OCI-LY7 (cell line): ENCODE data around the gene PHF10. TPM values are rescaled to one million over a fixed set of nuclear protein-coding genes. Genes with fewer than 3 reads are reported as not detected.

Experiments used
- BruUV-seq: library from RNA; stranded (reverse); fragments of 400-500 nt; replicated peaks from 2 replicates; lab custom pipeline; 2021; lab: Mats Ljungman, UMichigan
- CTCF ChIA-PET: fragments of 300-600 bp; sonication (Branson Sonifier 250); formaldehyde crosslinking; loops from one replicate; lab custom pipeline; 2022; ENCODE audit warnings: antibody characterized with exemption; ENCODE audit not compliant: unreplicated experiment; lab: Charles Lee
- POLR2A ChIA-PET: fragments of 300-600 bp; sonication (Branson Sonifier 250); formaldehyde crosslinking; loops from one replicate; lab custom pipeline; 2022; ENCODE audit warnings: antibody characterized with exemption; lab: Charles Lee
- DNase-seq: peaks from one replicate; pipeline ENCODE4 v3.0.0-alpha.2; 2015; ENCODE audit warnings: low spot score
- H2AFZ ChIP-seq: fragments of 200-600 bp; sonication (generic), shearing (Covaris generic); 2 replicates; pipeline ENCODE4 v1.6.1; 2014; ENCODE audit warnings: mild to moderate bottlenecking, antibody characterized with exemption, low read length, moderate library complexity
- H3K27ac ChIP-seq: fragments of 200-600 bp; sonication (generic); 2 replicates; pipeline ENCODE4 v1.5.1; 2014; ENCODE audit warnings: mixed run types, low read depth, mild to moderate bottlenecking, moderate library complexity, low read length, inconsistent platforms; ENCODE audit not compliant: poor library complexity, severe bottlenecking
- H3K36me3 ChIP-seq: fragments of 200-600 bp; sonication (generic); 2 replicates; pipeline ENCODE4 v1.6.1; 2014; ENCODE audit warnings: mild to moderate bottlenecking, antibody characterized with exemption, low read length, moderate library complexity, mixed read lengths; ENCODE audit not compliant: insufficient read depth
- H3K4me1 ChIP-seq: fragments of 200-600 bp; sonication (generic); 2 replicates; pipeline ENCODE4 v1.5.1; 2014; ENCODE audit warnings: mild to moderate bottlenecking, low read length; ENCODE audit not compliant: insufficient read depth, poor library complexity, severe bottlenecking
- H3K4me2 ChIP-seq: fragments of 200-600 bp; sonication (generic); 2 replicates; pipeline ENCODE4 v1.6.1; 2014; ENCODE audit warnings: mild to moderate bottlenecking, low read length
- H3K4me3 ChIP-seq: fragments of 200-600 bp; sonication (generic); 2 replicates; pipeline ENCODE4 v1.5.1; 2014; ENCODE audit warnings: mild to moderate bottlenecking, low read depth, low read length; ENCODE audit not compliant: poor library complexity, severe bottlenecking
- H3K79me2 ChIP-seq: fragments of 200-600 bp; sonication (generic); 2 replicates; pipeline ENCODE4 v1.6.1; 2016; ENCODE audit warnings: low read depth, mild to moderate bottlenecking, low read length, moderate library complexity, mixed read lengths; ENCODE audit not compliant: insufficient read depth
- H3K9me2 ChIP-seq: fragments of 200-600 bp; sonication (generic); 2 replicates; pipeline ENCODE4 v1.6.1; 2016; ENCODE audit warnings: mild to moderate bottlenecking, low read length, mixed read lengths; ENCODE audit not compliant: insufficient read depth
- H3K9me3 ChIP-seq: fragments of 200-600 bp; sonication (generic); 2 replicates; pipeline ENCODE4 v1.6.1; 2014; ENCODE audit warnings: mild to moderate bottlenecking, mixed run types, low read length, mixed read lengths
- H4K20me1 ChIP-seq: fragments of 200-600 bp; sonication (generic); 2 replicates; pipeline ENCODE4 v1.6.1; 2014; ENCODE audit warnings: mild to moderate bottlenecking, antibody characterized with exemption, low read length, moderate library complexity, mixed read lengths; ENCODE audit not compliant: insufficient read depth
- EZH2phosphoT487 ChIP-seq: fragments of 200-600 bp; sonication (generic); IDR thresholded peaks from 2 replicates; pipeline ENCODE4 v1.6.1; 2018; ENCODE audit warnings: low read depth, borderline replicate concordance, mild to moderate bottlenecking, mixed run types, antibody characterized with exemption, low read length, moderate library complexity, mixed read lengths
- intact Hi-C: fragments of 100-400 bp; cut with micrococcal nuclease; formaldehyde crosslinking; loops from one replicate; pipeline ENCODE4 v1.10.0; 2022; ENCODE audit not compliant: unreplicated experiment
- total RNA-seq, 2 experiments: library from RNA; depleted of rRNA in 1 of 2; stranded (reverse); fragments of >200 nt in 1 of 2; shearing (Covaris generic) in 1 of 2; gene quantifications; 2 replicates each; pipeline ENCODE4 v1.2.3, GENCODE V29; 2014 to 2022
- TF ChIP-seq, protein P1 (sequence below): fragments of 200-600 bp; sonication (generic); conservative IDR thresholded peaks from 2 replicates; pipeline ENCODE4 v1.5.1; 2014; ENCODE audit warnings: mild to moderate bottlenecking, antibody characterized with exemption, low read length, moderate library complexity, mixed read lengths

Gene PHF10
- total RNA-seq, 2 experiments from 2014 or later: 42.5 to 74.1 TPM

DNA sequence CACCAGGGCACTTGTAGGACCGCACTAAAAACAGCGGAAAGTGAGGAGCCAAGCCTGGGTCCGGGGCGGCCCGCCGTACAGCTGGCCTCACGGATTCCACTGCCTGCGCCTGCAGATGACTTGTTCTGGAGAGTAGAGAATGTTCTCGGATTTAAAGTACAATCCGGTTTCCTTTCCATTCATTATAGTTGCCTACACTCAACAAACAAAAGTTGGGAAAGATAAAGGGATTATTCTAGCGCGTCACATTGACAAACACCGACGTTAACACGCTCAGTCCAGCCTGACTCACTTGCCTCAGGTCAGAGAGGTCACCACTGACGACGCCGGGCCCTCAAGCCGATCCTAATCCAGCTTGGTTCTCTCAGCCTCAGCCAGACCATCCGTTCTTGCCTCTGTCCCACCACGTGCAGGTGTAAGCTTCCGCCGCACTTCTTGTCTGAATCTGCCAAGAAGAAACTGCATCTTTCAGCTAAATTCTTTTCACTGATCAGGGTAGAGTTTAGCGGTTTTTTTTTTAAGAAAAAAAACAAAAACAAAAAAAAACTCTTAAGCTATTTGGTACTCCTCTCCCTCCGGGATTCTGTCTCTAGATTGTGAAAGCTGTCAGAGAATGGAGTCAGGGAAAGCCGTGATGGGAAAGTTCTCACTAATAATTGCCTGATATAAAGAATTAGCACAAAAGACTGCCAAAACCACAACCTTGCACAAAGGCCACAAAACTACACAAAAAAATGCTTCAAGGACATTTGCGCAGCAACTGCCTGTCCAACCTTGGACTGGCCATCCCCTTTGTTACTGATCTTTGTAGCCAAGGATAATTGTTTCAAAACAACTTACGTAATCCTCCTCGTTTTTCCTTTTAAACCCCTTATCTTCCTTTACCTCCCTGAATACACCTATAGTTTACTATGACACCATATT, 1.1 kb upstream of the PHF10 start:
- H2AFZ ChIP-seq: peak overlapping the region; percentile 88
- peak; percentile 57 for DNase-seq
- TSS peak; percentile 69 for BruUV-seq
- H3K4me3 ChIP-seq: peak overlapping the region; percentile 76
- H3K27ac ChIP-seq: peak overlapping the region; percentile 57
- TF ChIP-seq, protein P1, sequence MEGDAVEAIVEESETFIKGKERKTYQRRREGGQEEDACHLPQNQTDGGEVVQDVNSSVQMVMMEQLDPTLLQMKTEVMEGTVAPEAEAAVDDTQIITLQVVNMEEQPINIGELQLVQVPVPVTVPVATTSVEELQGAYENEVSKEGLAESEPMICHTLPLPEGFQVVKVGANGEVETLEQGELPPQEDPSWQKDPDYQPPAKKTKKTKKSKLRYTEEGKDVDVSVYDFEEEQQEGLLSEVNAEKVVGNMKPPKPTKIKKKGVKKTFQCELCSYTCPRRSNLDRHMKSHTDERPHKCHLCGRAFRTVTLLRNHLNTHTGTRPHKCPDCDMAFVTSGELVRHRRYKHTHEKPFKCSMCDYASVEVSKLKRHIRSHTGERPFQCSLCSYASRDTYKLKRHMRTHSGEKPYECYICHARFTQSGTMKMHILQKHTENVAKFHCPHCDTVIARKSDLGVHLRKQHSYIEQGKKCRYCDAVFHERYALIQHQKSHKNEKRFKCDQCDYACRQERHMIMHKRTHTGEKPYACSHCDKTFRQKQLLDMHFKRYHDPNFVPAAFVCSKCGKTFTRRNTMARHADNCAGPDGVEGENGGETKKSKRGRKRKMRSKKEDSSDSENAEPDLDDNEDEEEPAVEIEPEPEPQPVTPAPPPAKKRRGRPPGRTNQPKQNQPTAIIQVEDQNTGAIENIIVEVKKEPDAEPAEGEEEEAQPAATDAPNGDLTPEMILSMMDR: no peak
- TF ChIP-seq EZH2phosphoT487: no peak
- H3K79me2 ChIP-seq: peaks cover 29% of the 10 kb centered on the region
- peaks cover 3% of the 10 kb centered on the region for H3K36me3 ChIP-seq
- peaks cover 18% of the 10 kb centered on the region for H4K20me1 ChIP-seq
- no peaks in the 10 kb centered on the region for H3K9me3 ChIP-seq
- POLR2A ChIA-PET: interaction anchor here (0.7 to 2.7 kb wide), 7 partner anchors 9 to 177 kb away, joined by 3 to 12 read pairs (median 5); partner anchors contain the start of gene C6orf120
- peak overlapping the region; percentile 88 for H3K4me2 ChIP-seq
- H3K4me1 ChIP-seq: peaks cover 26% of the 10 kb centered on the region
- intact Hi-C loops: loop anchor here (1.0 kb wide), 1 partner anchor 26 kb away; the partner anchor contains the start of genes DYNLT2 and ERMARD
- CTCF ChIA-PET: no interaction called here
- no peaks in the 10 kb centered on the region for H3K9me2 ChIP-seq

DNA sequence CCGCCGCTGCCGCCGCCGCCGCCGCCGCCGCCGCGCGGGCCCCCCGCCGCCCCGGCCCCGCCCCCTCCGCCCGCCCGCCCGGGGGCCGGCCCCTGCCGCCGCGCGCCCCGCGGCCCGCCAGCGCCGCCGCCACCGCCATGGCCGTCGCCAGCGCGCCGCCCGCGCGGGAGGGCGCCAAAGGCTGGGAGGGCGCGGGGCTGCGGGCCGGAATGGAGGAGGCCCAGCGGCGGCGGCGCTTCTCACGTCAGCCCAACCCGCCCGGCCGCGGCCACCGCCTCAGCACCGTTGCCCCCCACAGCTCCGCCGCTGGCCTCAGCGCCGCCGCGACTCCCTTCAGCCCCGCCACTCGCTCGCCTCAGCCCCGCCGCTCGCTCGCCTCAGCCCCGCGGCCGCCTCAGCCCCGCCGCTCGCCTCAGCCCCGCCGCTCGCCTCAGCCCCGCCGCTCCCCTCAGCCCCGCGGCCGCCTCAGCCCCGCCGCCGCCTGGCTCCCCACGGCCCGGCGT, 258 bp downstream of the PHF10 start:
- POLR2A ChIA-PET: interaction anchor here (3.2 kb wide), 1 partner anchor 15 kb away, joined by 37 read pairs; no protein-coding TSS in a partner anchor
- H3K4me2 ChIP-seq: no peak overlapping the region; the same call in 1 of the 2 replicates
- H3K9me3 ChIP-seq: no peaks in the 10 kb centered on the region
- no TSS peak for BruUV-seq
- H3K9me2 ChIP-seq: no peaks in the 10 kb centered on the region
- intact Hi-C loops: loop anchor here (1.0 kb wide), 1 partner anchor 22 kb away; the partner anchor contains the start of genes C6orf120 and WDR27
- peaks cover 14% of the 10 kb centered on the region for H3K36me3 ChIP-seq
- peak overlapping the region; percentile 69 for H3K4me3 ChIP-seq
- TF ChIP-seq, protein P1: no peak
- no peak for TF ChIP-seq EZH2phosphoT487
- peaks cover 21% of the 10 kb centered on the region for H4K20me1 ChIP-seq
- no peak overlapping the region for H2AFZ ChIP-seq
- peak; percentile 58 for DNase-seq
- H3K79me2 ChIP-seq: peaks cover 42% of the 10 kb centered on the region
- peaks cover 26% of the 10 kb centered on the region for H3K4me1 ChIP-seq
- H3K27ac ChIP-seq: peak overlapping the region; percentile 41
- CTCF ChIA-PET: no interaction called here
